GM18867 (cell line): ENCODE measurements around the gene KCNG4.

Experiments
- ATAC-seq: cut with Tn5 transposase; IDR thresholded peaks from one replicate; pipeline ENCODE4 v1.9.1; 2021; ENCODE audit warnings: mild to moderate bottlenecking, moderate library complexity; ENCODE audit not compliant: unreplicated experiment

Gene KCNG4

GRCh38 chr16:84267380-84267779 lies 27.6 kb upstream of the KCNG4 start:
- ATAC-seq = no peak

GRCh38 chr16:84266451-84266850 lies 26.6 kb upstream of the KCNG4 start:
- ATAC-seq = no peak

- no peak for ATAC-seq
Observed at GRCh38 chr16:84262939-84263338, 23.1 kb upstream of the KCNG4 start.

- no peak for ATAC-seq
Observed at GRCh38 chr16:84262031-84262430, 22.2 kb upstream of the KCNG4 start.

- ATAC-seq = no peak
Observed at GRCh38 chr16:84260766-84261554, 21.1 kb upstream of the KCNG4 start.

- no peak for ATAC-seq
Observed at GRCh38 chr16:84259691-84260090, 19.9 kb upstream of the KCNG4 start.

- no peak for ATAC-seq
Observed at GRCh38 chr16:84258266-84258665, 18.5 kb upstream of the KCNG4 start.

GRCh38 chr16:84255050-84255810 lies 15.4 kb upstream of the KCNG4 start:
- no peak for ATAC-seq

- no peak for ATAC-seq
Observed at GRCh38 chr16:84254062-84254461, 14.2 kb upstream of the KCNG4 start.

- no peak for ATAC-seq
Observed at GRCh38 chr16:84253173-84253572, 13.4 kb upstream of the KCNG4 start.

- no peak for ATAC-seq
Observed at GRCh38 chr16:84252184-84252583, 12.4 kb upstream of the KCNG4 start.

GRCh38 chr16:84247844-84248243 lies 8.0 kb upstream of the KCNG4 start:
- ATAC-seq = no peak

- ATAC-seq = no peak
Observed at GRCh38 chr16:84247331-84247730, 7.5 kb upstream of the KCNG4 start.

- no peak for ATAC-seq
Observed at GRCh38 chr16:84246679-84247077, 6.9 kb upstream of the KCNG4 start.

GRCh38 chr16:84245956-84246678 lies 6.3 kb upstream of the KCNG4 start:
- no peak for ATAC-seq

- no peak for ATAC-seq
Observed at GRCh38 chr16:84244728-84245127, 4.9 kb upstream of the KCNG4 start.

- ATAC-seq = no peak
Observed at GRCh38 chr16:84243732-84244131, 3.9 kb upstream of the KCNG4 start.

- ATAC-seq = no peak
Observed at GRCh38 chr16:84242839-84243238, 3.0 kb upstream of the KCNG4 start.

- ATAC-seq = no peak
Observed at GRCh38 chr16:84241778-84242177, 2.0 kb upstream of the KCNG4 start.

- no peak for ATAC-seq
Observed at GRCh38 chr16:84240455-84240854, 643 bp upstream of the KCNG4 start.

GRCh38 chr16:84239141-84239769 lies 557 bp downstream of the KCNG4 start:
- no peak for ATAC-seq
